KBM-7 (cell line): ENCODE measurements around the gene NAV3.

Experiments
- DNase-seq: peaks from one replicate; pipeline ENCODE4 v3.0.0-alpha.2; 2015
- in situ Hi-C: fragments of 300-500 bp; cut with MboI; formaldehyde crosslinking; loops from 2 replicates; pipeline ENCODE4 v1.14.3; 2020; ENCODE audit warnings: low sequenced_read_pairs, low pct_unique_long_range_greater_than_20kb, mixed read lengths

Gene NAV3

GRCh38 chr12:77915071-77915600 is 84.4 kb downstream of the NAV3 start:
- in situ Hi-C loops: no loop called here
- DNase-seq: no peak

DNA sequence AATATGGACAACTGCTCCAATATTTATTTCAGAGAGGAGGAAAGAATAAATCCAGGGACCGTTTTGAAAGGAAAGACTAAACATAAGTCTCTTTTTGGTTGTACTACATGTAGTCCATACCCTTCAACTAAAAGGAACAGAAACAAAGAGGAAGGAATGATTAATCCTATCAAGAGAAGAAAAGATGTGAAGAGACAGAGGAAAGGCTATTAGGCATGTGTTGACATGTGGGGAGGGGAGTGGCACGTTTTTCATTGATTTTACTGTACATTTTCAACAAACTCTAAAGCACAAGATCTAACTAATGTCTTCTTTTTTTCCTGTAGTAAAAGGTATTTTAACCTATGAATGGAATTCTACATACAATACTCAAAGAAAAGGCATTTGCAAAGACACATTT is 85.6 kb downstream of the NAV3 start:
- no peak for DNase-seq
- in situ Hi-C loops: no loop called here

- in situ Hi-C loops: no loop called here
Measured at GRCh38 chr12:77918046-77918445, 87.4 kb downstream of the NAV3 start.

DNA sequence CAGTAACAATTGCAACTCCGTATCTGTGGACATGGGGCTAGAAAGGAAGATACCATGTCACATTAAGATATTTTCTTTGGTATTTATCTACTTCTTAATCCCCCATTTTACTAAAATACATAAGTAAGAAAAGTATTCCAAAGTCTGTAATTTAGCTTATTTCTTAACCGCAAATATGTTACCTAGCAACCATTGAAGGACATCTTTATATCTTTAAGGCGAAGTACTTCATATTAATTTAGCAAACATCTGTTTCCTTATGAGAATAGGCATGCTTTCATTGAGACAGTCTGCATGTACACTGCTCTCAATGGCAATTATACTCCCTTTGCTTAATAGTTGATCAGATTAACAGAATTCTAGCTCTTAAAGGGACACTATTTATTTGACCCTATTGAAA is 88.8 kb downstream of the NAV3 start:
- in situ Hi-C loops: no loop called here

More at GRCh38 chr12:77918046-77918445, 87.4 kb downstream of the NAV3 start:
- DNase-seq: no peak

DNA sequence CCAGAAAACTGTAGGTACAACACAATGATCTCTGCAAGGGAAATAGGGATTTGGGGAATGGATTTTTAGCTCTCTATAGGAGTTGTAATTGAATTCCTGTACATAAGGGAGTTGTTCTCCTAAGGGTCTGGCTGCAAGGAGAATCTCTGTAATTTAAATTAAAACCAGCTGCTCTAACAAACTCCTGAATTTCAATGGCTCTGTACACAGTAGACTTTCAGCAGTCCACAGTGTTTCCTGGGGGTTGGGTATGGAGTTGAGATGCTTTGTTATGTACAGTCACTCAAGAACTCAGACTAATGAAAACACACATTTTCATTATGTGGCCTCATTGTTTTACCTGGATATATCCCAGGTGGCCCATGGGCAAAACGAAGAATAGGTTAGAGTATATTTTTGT is 93.2 kb downstream of the NAV3 start:
- DNase-seq: no peak
- in situ Hi-C loops: no loop called here

More for the DNA sequence above, 88.8 kb downstream of the NAV3 start:
- DNase-seq: no peak

DNA sequence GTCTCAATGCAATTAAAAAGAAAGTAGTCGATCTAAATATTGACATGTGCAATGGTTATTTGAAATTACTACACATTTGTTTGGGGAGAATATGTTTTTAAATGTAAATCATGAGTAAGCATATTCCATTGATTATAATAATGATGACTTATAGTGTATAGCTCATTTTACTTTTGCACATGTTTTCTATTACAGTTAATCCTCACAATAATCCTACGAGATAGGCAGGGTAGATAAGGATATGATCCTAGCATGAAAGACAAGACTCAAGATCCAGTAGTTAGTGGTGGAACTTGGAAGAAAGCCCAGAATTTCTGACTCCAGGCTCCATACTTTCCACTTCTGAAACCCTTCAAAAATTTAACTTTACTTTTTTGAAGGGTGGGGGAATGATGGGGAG is 94.0 kb downstream of the NAV3 start:
- in situ Hi-C loops: no loop called here
- no peak for DNase-seq

DNA sequence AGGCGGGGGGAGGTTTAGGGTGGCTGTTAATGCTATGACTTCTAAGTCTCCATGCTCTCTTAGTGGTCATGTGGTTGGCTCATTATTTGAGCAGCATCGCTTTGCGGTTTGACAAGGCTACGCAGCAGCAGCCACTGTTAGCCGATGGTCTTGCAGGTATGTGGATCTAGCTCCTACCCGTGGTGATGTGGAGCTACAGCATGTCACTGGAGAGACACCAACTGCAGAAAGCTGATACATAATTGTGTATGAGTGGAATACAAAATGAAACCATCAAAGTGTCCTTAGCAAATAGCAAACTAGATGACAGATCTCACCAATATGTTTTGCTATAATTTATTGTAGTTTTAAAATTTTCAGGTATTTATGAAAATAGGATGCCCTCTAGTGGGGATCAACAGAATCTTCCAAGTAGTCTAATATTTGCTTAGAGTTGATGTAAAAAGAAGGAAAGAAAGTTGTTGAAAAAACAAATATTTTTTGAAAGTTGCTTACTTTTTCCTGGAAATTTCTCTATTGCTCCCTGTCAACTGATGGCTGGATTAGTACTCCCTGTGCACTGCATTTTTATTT is 94.9 kb downstream of the NAV3 start:
- in situ Hi-C loops: no loop called here
- DNase-seq: peak; percentile 72

DNA sequence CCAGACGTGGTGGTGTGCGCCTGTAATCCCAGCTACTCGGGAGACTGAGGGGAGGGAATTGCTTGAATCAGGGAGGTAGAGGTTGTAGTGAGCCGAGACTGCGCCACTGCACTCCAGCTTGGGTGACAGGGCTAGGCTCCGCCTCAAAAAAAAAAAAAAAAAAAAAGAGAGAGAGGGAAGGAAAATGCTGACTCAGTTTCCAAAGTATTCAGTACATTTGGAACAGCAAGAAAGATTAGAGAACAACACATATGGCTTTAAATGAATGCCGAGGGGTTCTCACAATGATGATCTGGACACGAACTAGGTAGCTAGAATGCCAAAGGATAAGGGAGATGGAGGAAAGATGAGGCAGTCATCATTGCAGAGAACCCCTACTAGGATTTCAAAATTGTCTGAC is 97.4 kb downstream of the NAV3 start:
- DNase-seq: no peak
- in situ Hi-C loops: no loop called here

DNA sequence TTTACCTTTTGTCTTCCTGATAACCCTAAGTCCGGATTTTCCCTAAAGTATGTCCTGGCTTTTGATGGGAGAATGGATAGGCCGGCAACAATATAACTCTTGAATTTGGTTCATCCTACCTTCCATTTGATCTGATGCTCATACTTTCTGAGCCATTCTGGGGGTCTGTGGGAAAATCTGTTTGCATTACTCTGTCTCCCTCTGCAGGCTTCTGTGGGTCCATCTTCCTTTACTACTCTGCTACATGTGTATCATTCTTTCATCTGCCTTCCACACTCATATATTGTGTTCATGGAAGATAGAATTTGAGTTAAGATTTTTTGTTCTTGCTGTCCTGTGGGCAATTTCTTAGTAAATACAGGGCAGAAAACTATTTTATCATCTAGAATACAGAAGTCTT is 101.5 kb downstream of the NAV3 start:
- DNase-seq: no peak
- in situ Hi-C loops: no loop called here

DNA sequence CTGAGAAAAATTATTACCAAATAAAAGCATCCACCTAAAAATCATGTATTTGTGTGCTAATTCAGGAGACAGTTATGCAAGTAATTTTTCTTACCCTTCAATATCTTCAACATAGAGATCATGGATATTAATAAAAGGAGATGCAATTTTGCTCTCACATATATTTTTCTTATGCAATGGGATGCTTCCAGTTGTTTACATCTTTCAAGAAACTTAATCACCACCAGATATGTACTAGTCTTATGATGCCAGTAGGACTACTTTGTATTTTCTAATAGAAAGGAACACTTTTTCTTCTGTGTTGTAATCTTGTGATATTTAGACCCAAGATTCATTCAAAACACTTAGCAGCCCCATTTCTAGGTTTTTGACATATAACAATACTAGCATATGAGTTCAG is 107.6 kb downstream of the NAV3 start:
- in situ Hi-C loops: no loop called here
- no peak for DNase-seq

DNA sequence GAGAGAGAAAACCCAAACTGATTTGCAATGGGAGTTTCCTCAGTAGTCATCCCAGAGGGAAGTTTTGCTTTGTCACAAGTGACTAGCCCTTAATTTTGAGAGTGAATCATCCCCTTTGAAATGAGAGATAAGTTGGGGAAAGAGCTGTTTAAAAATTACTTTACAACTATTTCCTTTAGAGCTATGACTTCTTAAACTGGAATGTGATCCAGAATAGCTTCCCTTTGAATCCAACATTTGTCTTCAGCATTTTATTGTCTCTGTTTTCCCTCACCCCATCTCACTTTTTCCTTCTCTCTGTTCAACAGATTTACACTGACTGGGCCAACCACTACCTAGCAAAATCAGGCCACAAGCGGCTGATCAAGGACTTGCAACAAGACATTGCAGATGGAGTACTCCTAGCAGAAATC is 109.3 kb downstream of the NAV3 start:
- in situ Hi-C loops: no loop called here
- DNase-seq: no peak

DNA sequence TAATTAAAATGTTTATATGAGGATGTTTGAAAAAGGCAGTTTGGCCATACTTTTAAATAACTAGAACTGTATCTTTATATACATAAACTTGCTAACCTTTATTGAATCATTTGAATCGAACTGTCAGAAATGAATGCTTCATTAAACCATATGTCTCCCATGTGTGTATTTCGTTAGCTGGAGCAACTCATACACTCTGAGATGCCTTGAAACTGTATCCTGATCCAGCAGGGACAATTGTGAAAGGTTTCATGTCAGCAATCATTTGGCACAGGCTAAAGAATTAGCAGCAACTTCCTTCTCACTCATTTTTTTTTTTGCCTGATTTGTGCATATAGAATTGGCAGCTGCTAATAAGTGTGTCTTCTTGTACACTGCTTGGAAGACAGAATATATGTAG is 109.9 kb downstream of the NAV3 start:
- in situ Hi-C loops: no loop called here
- no peak for DNase-seq

DNA sequence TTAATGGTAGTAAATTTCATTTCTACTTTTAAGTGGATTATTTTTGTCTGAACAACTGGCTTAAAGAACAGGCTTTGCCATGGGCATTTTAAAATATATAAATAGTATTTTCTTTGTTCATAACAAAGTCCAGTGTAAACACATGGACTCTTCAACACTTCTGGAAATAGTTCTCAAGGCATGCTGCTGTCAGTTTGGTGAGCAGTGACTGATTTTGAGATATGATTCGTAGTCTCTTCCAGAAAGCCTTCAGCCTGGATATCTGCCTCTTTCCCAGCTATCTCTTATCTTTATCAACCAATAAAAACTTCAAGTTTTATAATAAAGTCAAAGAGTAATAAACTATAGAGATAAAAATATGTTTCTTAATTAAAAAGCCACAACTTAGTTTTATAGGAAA is 110.7 kb downstream of the NAV3 start:
- DNase-seq: no peak
- in situ Hi-C loops: no loop called here

- in situ Hi-C loops: no loop called here
- DNase-seq: no peak
Measured at GRCh38 chr12:77943466-77943865, 112.8 kb downstream of the NAV3 start.

DNA sequence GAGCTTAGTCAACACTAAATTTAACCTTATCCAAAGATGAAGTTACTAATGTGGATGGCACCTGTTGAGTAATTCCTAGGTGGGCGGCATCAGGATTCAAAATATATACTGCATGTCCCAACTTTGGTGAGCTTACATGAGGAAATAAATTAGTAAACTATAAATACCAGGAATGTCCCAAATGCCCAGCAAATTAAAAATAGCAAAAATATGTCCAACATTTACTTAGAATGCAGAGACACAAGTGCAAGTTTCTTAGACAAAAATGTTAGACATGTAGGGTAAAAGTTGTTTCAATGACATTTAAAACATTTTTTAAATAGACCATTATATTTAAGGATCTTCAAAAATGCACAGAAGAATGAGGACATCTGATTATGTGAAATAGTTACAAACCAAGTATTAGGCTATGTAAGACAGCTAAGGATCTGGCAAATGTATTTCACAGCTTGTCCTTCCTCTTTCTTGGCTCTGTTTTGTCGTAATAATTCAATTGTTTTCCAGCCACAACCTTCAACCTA is 115.9 kb downstream of the NAV3 start:
- DNase-seq: no peak
- in situ Hi-C loops: no loop called here

GRCh38 chr12:77947330-77947729 is 116.6 kb downstream of the NAV3 start:
- in situ Hi-C loops: no loop called here
- no peak for DNase-seq

- in situ Hi-C loops: no loop called here
- DNase-seq: no peak
Measured at GRCh38 chr12:77947746-77948145, 117.1 kb downstream of the NAV3 start.

DNA sequence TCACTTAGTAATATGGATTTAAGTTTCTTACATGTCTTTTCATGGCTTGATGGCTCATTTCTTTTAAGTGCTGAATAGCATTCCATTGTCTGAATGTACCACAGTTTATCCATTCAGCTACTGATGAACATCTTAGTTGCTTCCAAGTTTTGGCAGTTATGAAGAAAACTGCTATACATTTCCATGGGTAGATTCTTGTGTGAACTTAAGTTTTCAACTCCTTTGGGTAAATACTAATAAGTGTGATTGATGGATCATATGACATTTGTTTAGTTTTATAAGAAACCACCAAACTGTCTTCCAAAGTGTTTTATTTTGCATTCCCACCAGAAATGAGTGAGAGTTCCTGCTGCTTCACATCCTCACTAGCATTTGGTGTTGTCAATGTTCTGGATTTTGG is 119.2 kb downstream of the NAV3 start:
- in situ Hi-C loops: no loop called here
- DNase-seq: no peak

DNA sequence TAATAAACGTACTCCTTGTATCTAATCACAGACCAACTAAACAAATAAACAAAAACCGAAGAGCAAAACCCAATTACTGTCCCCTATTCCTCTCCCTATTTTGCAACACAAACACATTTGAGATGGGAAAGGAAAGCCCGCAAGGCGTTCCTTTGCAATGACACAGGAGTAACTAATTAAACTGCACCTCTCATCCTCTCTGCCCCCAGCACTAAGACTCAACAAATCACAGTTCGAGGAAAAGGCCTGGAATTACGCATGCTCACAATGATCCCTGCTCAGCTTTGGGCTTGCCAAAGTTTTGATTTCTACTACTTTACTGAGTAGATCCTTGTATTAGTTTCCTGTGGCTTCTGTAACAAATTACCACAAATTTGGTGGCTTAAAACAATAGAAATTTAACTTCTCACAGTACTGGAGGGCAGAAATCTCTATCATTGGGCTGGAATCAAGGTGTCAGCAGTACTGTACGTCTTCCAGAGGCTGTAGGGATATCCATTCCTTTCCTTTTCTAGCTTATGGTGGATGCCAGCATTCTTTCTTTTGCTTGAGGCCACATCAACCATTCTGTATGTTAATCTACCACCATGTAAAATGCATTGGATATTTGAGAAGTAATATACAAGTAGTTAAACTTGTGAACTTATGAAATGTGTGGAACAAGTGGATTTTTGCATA is 123.0 kb downstream of the NAV3 start:
- in situ Hi-C loops: no loop called here
- no peak for DNase-seq

GRCh38 chr12:77954206-77954555 is 123.5 kb downstream of the NAV3 start:
- in situ Hi-C loops: no loop called here
- DNase-seq: no peak

GRCh38 chr12:77957062-77957461 is 126.4 kb downstream of the NAV3 start:
- DNase-seq: no peak
- in situ Hi-C loops: no loop called here
